Nephron (organoid): ENCODE data around the gene SP3.

Experiments used
- H3K27ac Mint-ChIP-seq, 3 experiments: 2 replicates each; pipeline ENCODE4 v1.8.0; 2020; ENCODE audit warnings: mixed read lengths in 3 of 3, mild to moderate bottlenecking in 2 of 3, moderate library complexity in 1 of 3
- H3K27me3 Mint-ChIP-seq: 2 replicates; pipeline ENCODE4 v1.8.0; 2021; ENCODE audit warnings: low read depth, mild to moderate bottlenecking, moderate library complexity, mixed read lengths
- H3K36me3 Mint-ChIP-seq: 2 replicates; pipeline ENCODE4 v1.8.0; 2020; ENCODE audit warnings: low read depth, mixed read lengths
- H3K4me1 Mint-ChIP-seq: 2 replicates; pipeline ENCODE4 v1.8.0; 2020; ENCODE audit warnings: mixed read lengths
- H3K4me3 Mint-ChIP-seq, 3 experiments: 2 replicates each; pipeline ENCODE4 v1.8.0; 2020; ENCODE audit warnings: mild to moderate bottlenecking in 3 of 3, mixed read lengths in 3 of 3, moderate library complexity in 2 of 3
- H3K9me3 Mint-ChIP-seq: 2 replicates; pipeline ENCODE4 v1.8.0; 2020; ENCODE audit warnings: mixed read lengths
- CTCF ChIP-seq, 3 experiments: fragments of 200-600 bp; sonication (generic); IDR thresholded peaks; one replicate each; pipeline ENCODE4 v1.5.0; 2021; ENCODE audit warnings: antibody characterized with exemption in 3 of 3; ENCODE audit not compliant: unreplicated experiment in 3 of 3

Gene SP3

GRCh38 chr2:173999724-174000123, 34.6 kb upstream of the SP3 start:
- Mint-ChIP-seq H3K36me3 (no peaks in the 10 kb centered on the region), H3K27me3 (no peaks in the 10 kb centered on the region), H3K27ac (peak overlapping the region in 2 of 3 experiments; percentile 30 to 58), H3K4me1 (peaks cover 47% of the 10 kb centered on the region), H3K4me3 (no peak overlapping the region), H3K9me3 (no peaks in the 10 kb centered on the region)
- TF ChIP-seq CTCF (IDR thresholded peaks at IDR 0.05; ENCODE audit: unreplicated experiment in 3 of 3) = no peak

- H3K27me3 Mint-ChIP-seq = no peaks in the 10 kb centered on the region
- H3K4me1 Mint-ChIP-seq = peaks cover 42% of the 10 kb centered on the region
- no peaks in the 10 kb centered on the region for H3K9me3 Mint-ChIP-seq
Measured at GRCh38 chr2:173999272-173999671, 34.1 kb upstream of the SP3 start.

GRCh38 chr2:173998386-173998785, 33.2 kb upstream of the SP3 start:
- Mint-ChIP-seq H3K27ac (peak overlapping the region in 2 of 3 experiments; percentile 89 to 94), H3K27me3 (no peaks in the 10 kb centered on the region), H3K9me3 (no peaks in the 10 kb centered on the region), H3K4me1 (peaks cover 42% of the 10 kb centered on the region), H3K36me3 (no peaks in the 10 kb centered on the region), H3K4me3 (no peak overlapping the region)
- TF ChIP-seq CTCF (IDR thresholded peaks at IDR 0.05; ENCODE audit: unreplicated experiment in 3 of 3) = no peak

More at GRCh38 chr2:173999272-173999671, 34.1 kb upstream of the SP3 start:
- Mint-ChIP-seq H3K27ac (peak overlapping the region in 2 of 3 experiments; percentile 30 to 89), H3K36me3 (no peaks in the 10 kb centered on the region), H3K4me3 (no peak overlapping the region)
- TF ChIP-seq CTCF (IDR thresholded peaks at IDR 0.05; ENCODE audit: unreplicated experiment in 3 of 3) = no peak

- no peaks in the 10 kb centered on the region for H3K9me3 Mint-ChIP-seq
- no peaks in the 10 kb centered on the region for H3K27me3 Mint-ChIP-seq
- H3K4me3 Mint-ChIP-seq = no peak overlapping the region
- peaks cover 45% of the 10 kb centered on the region for H3K4me1 Mint-ChIP-seq
- no peak for TF ChIP-seq CTCF (IDR thresholded peaks at IDR 0.05; ENCODE audit: unreplicated experiment in 3 of 3)
- no peaks in the 10 kb centered on the region for H3K36me3 Mint-ChIP-seq
- H3K27ac Mint-ChIP-seq = peak overlapping the region; percentile 33 to 94 (median 89)
Measured at GRCh38 chr2:173997753-173998152, 32.6 kb upstream of the SP3 start.

DNA sequence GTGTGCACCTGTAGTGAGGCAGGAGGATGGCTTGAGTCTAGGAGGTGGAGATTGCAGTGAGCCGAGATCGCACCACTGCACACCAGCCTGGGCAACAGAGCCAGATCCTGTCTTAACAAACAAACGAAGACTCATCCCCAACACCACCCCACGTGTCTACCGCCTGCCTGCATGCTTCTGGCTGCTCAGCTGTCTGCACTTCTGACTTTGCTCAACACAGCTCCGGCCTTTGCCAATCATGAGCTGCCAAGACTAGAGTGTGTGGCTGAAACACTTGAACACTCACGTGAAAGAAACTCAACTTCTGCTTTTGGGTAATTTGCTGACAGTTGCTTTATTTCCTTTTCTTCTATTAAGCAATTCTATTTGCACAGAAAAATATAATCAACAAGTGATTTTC, 32.1 kb upstream of the SP3 start:
- H3K36me3 Mint-ChIP-seq = no peaks in the 10 kb centered on the region
- H3K4me3 Mint-ChIP-seq = no peak overlapping the region
- H3K27me3 Mint-ChIP-seq = no peaks in the 10 kb centered on the region
- H3K4me1 Mint-ChIP-seq = peaks cover 46% of the 10 kb centered on the region
- no peak for TF ChIP-seq CTCF (IDR thresholded peaks at IDR 0.05; ENCODE audit: unreplicated experiment in 3 of 3)
- H3K9me3 Mint-ChIP-seq = no peaks in the 10 kb centered on the region
- peak overlapping the region in 2 of 3 experiments; percentile 71 to 89 for H3K27ac Mint-ChIP-seq

- no peaks in the 10 kb centered on the region for H3K9me3 Mint-ChIP-seq
- H3K4me1 Mint-ChIP-seq = peaks cover 50% of the 10 kb centered on the region
- H3K27me3 Mint-ChIP-seq = no peaks in the 10 kb centered on the region
- H3K27ac Mint-ChIP-seq = peak overlapping the region; percentile 3 to 89 (median 77)
- no peak overlapping the region for H3K4me3 Mint-ChIP-seq
- no peaks in the 10 kb centered on the region for H3K36me3 Mint-ChIP-seq
- no peak for TF ChIP-seq CTCF (IDR thresholded peaks at IDR 0.05; ENCODE audit: unreplicated experiment in 3 of 3)
Measured at GRCh38 chr2:173996766-173997165, 31.6 kb upstream of the SP3 start.
